ENCODE data around the gene MYO6.
"Not testable (repeated sequence)": the region's sequence is repeated elsewhere in the genome, so short reads cannot be mapped to it uniquely, and the experiment has no call there.

MYO6 gene

DNA sequence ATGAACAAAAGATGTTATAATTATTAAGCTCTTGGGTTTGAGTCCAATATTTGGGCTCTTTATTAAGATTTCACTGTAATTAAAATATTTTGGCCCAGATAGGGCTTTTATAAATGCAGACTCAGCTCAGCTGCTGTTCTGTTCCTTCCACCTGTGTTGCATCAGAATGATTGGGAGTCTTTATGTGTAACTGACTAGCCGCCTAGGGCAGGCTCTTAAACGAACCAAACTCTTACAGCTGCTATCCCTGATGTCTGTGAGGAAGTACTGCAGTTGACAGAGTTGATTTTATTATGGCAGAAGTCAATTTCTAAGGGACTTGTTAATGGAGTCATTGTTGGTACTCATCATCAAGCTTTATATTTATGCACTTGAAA, 144.7 kb downstream of the MYO6 start:
- DNase-seq: no peak

DNA sequence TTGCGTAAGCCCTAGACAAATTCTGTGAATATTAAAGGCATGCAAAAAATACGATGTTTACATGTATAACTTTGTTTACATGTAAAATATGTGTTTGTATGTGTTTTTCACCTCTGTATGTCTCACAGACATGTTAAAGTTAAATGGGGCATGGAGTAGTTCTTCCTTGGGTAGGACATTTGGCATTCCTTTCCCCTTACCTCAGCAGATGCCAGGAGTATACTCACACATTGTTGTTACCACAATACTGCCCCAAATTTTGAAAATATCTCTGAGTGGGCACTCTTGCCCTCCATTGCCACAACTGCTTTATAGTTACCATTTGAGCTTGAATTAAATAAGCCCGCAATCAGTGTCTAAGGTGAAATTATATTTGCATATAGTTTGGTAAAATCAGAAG, 147.5 kb downstream of the MYO6 start:
- DNase-seq: no peak

DNA sequence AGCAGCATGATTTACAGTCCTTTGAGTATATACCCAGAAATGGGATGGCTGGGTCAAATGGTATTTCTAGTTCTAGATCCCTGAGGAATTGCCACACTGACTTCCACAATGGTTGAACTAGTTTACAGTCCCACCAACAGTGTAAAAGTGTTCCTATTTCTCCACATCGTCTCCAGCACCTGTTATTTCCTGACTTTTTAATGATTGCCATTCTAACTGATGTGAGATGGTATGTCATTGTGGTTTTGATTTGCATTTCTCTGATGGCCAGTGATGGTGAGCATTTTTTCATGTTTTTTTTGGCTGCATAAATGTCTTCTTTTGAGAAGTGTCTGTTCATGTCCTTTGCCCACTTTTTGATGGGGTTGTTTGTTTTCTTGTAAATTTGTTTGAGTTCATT, 151.2 kb downstream of the MYO6 start:
- DNase-seq: not testable (repeated sequence)

DNA sequence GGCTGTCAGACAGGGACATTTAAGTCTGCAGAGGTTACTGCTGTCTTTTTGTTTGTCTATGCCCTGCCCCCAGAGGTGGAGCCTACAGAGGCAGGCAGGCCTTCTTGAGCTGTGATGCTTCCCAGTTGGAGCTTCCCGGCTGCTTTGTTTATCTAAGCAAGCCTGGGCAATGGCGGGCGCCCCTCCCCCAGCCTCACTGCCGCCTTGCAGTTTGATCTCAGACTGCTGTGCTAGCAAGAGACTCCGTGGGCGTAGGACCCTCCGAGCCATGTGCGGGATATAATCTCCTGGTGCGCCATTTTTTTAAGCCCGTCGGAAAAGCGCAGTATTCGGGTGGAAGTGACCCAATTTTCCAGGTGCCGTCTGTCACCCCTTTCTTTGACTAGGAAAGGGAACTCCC, 156.1 kb downstream of the MYO6 start:
- DNase-seq: not testable (repeated sequence)

DNA sequence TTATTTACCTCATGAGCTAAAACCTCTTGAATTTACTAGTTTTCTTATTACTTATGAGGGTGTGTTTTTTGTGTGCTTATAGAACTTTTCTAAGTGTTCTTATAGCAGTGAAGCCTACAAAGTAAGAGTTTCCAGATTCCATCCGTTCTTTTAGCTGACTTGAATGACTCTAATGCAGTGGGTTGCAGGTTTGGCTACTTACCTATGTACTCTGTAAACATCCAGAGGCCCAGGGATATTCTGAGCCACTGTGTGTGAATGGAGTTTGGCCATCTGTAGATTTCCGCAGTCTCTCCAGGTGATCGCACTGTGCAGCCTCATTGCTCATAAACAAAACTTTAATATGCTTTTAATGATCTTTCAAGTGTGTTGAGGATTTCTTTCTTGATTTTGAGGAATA, 157.8 kb downstream of the MYO6 start:
- no peak for DNase-seq

DNA sequence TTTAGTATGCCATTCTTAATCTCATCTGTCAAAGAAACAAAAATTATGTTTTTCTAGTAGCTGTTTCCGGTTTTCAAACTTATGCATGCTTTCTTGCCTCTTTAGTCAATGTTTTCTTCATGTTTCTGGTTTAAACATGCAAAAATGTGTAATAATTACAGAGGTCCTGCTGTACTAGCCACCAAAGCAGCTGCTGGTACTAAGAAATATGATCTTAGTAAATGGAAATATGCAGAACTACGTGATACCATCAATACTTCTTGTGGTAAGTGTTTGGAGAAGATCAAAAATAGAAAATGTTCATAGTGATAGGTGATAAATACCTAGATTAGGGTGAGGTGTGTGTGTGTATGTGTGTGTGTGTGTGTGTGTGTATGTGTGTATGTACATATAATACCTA, 158.4 kb downstream of the MYO6 start:
- DNase-seq: no peak

DNA sequence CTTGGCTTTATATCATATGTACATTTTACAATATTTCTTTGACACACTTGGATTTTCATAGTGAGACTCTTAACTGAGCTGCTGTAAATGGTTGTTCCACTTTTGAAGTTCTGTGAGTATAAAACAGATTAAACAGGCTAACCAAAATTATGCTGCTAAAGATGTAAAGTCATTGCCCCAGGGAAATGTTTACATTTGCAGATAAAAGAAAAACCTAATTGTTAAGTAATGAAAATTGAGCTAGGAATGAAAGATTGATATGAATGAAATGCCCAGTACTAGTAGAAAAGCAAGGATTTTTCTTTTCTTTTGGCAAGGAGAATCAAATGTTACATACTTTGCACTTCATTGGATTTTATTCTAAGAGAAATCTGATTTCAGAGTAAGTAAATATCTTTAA, 164.0 kb downstream of the MYO6 start:
- DNase-seq: no peak

DNA sequence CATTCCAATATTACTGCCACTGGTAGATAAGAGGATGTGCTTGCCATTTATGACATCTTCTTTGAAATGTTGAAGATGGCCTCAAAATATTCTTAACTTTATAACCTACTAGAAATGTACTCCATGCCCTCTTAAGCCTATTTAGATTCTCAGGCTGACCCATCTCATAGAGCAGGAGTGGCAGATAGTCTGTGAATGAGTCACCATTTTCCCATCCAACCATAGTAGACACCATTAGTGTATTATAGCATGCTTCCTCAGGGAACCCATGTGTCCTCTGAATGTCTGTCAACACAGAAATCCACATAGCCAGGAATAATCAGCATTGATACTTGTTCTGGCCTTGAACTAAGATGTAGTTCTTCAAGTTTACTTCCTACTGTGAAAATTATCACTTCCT, 173.2 kb downstream of the MYO6 start:
- no peak for DNase-seq

DNA sequence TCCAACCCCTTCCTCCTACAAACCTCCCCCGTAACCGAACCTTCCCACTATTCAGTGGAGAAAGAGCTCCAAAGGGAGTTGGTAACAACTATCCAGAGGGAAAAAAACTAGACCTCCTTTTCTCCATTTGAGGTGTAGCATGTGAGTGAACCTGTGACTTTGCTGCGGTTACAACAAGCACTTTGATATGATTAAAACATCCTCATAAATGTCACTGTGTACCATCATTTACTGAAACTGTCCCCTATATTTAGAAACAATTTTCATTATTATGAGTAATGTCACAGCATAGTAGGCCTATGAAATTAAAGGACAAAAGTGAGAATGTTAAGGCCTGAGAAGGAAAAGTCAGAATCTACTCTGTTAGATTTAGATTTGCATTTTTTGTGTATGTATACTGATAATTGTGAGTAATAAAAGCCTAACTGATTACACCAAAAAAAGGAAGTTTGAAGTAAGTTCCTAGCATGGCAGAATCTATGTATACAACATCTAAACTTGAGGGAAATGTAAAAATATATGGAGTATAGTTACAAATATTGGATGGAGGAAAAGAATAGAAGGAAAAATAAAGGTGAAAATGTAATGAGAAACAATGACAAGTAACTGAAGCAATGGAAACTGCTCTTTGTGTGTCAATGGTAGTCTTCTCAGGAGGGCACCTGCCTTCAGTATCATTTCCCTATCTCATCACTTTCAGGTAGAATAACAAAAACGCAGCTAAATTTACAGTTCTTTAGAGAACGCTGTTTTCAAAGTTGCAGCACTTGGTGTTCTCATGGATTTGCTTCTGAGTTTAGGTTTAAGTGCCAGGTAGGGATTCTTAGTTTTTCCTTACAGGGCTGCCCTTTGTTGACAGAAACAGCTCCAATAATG, 177.5 kb downstream of the MYO6 start:
- no peak for DNase-seq

DNA sequence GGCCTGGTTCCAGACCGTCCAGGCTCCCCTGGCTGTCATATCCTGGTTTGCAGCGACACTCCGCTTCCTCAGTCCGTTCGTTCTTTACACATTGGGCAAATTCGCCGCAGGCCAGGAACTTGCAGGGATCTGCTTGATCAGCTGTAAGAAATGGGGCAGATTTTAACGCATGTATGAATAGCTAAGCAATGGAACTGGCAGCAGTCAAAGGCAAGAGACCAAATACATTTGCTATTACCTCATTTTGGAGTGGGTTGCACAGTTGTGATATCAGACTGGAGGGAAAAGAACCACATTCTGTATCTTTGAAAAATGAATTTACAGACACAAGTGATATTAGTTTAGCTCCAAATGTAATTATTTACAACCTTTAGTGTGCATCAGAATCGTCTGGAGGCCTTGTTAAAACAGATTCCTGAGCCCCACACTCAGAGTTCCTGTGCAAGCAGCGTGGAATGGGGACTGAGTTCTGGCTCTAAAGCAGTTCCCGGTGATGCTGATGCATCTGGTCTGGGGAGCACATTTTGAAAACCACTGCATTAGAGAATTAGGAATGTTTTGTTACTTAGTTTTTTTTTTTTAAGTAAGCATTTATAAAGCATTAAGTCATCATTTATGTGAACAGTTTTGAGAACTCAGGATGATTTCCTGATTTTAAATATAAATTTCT, 182.1 kb downstream of the MYO6 start:
- DNase-seq: no peak

DNA sequence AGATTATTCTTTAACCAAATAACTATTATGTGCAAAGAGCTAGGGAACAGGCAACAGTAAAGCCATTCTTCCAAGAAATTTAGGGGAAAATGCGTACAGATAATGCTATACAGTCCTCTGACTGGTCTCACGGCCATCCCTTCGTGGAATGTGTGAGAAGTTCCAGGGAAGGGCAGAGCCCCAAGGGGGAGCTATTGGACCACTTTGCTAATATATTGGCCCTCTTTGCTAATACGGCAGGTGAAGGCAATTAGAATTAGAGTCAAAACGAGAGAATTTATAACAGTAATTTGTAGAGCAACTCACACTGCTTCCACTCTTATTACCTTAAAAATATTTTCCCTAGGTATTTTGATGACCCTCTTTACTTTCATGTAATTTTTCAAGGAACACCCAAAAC, 183.0 kb downstream of the MYO6 start:
- no peak for DNase-seq

DNA sequence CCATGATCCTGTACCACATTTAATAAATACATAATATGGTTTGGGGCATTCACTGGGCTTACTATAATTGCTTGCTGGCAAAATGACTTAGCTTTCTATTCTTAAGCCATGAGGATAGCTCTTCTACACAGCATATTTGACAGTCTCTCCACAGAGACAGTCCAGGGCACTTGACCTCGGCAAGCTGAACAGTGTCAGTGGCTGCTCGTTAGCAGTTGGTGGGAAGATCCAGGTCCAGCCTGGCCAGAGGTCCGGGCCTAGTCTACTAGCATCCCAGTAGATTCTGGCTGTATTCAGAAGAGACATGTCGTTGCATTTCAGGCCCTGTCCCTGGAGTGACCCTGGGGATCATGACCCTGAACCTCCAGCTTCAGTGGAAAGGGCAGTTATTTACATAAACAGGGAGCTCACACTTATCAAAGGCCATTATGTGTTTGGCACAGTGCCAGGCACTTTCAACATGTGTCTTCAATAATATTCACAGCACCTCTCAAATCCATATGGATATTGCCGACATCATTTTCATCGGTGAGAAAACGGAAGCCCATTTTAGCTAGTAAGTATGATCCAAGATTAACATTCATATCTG, 184.4 kb downstream of the MYO6 start:
- no peak for DNase-seq

DNA sequence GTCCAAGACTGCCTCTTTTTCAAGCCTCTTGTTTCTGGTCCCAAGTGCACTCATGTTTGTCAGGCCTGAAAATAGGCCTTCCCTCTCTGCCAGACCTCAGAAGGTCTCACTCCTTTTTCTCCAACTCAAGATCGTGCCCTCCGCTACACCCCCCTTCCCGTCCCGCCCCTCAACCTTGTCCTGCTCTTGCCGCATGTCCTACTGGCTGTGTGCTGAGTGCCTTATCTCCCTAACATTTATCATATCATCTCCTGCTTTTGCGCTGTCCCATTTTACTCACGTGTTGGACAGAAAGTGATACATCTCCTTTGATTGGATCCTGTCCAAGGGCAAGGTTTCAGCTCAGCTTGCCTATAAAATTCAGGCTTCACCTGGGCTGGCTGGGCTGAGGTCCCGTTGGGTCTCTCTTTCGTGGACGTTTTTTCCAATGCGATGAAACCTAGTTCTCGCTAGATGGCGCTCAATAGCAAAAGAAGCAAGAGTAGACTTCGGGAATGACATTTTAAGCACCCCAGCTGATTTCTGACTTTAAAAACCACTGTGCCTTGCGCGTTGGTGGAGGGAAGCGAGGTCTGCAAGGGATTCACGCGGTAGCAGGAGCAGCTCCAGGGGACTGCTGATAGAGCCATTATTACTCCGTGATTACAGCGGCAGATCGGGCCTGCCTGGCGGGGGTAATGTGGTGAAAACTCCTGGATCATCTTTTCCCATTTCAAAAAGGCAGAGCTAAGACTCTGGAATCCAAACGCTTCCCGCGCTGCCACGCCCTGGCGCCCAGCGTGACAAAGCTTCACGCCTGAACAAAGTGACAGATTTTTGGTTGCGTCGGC, 185.8 kb downstream of the MYO6 start:
- no peak for DNase-seq

DNA sequence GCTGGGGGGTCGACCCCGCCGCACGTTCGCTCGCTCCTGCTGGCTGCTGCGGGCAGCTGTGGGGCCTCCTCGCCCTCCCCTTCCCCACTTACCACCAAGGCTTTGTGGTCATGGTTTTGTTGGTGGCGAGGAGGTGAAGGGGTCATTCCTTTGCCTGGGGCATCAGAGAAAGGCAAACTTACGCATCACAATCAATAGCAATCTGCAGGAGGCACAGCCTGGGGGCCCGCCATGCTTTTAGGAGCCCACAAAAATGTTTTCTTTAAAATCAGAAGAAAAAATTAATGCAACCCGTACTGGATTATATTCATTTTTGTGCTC, 186.4 kb downstream of the MYO6 start:
- no peak for DNase-seq

DNA sequence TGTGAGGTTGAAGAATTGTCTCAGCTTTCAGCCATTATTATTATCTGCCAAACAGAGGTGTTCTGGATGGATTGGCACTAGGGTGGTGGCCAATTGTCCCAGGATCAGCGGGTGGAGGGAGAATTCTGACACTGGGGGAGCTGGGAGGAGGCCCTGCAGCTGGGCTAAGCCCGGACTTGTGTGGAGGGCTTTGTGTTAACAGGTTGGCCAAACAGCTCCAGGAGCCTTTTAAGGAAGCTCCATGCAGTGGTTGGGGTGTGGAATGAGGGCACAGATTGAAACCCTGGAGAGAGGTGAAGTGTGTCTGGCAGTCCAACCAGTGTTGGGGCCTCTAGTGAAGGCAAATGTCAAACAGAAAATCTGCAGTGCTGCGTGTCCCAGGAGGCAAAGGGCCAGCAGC, 187.6 kb downstream of the MYO6 start:
- no peak for DNase-seq

DNA sequence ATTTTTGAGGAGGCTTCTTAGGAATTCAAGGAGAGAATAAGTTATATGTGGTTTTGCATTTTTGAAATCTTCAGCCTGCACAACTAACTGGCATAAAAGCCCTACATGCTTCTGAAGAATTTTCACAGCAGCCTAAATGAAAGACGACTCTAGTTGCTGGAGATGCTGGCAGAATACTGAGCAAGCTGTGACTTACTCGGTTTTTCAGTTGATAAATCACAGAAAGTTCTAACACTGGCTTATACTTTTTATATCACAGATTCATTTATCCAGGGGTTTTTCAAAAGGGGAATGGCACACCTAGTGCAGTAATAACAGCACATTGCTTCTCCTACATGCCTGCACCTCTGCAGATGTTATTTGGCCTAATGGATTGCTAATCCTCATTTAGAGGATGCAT, 188.8 kb downstream of the MYO6 start:
- DNase-seq: no peak

DNA sequence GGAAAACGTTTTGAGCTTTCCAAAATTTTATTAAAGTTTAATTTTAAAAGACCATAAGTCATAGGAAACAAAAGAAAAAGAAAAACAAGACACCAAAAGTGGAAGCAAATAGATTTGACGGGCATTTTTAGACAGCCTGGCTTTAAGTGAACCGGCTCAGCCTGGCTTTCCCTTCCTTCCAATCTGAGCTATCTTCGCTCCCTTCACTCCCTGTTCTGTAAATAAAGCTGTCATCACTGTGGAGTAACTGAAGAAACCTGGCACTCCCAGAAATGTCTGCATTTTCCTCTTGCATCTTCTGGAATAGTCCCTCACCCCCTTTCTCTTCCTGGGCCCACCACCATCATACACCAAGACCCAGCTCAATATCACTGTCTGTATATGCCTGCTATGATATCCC, 191.5 kb downstream of the MYO6 start:
- no peak for DNase-seq

DNA sequence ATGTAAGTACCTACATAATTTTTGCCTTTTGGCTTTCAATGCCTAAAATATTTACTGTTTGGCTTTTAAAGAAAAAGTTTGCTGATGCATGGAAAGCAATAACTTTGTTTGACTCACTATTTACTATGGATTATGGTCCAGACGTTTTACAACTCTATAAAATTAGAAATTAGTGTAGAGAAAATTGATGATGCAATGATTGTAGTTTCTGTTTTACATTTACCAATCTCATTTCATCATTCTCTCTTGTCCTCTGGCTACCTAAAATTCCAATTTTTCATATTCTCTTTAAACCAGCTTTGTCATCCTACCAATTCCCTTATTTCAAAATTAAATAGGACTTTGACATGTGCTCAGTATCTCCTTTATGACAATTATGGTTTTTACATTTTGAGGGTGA, 192.5 kb downstream of the MYO6 start:
- DNase-seq: no peak

DNA sequence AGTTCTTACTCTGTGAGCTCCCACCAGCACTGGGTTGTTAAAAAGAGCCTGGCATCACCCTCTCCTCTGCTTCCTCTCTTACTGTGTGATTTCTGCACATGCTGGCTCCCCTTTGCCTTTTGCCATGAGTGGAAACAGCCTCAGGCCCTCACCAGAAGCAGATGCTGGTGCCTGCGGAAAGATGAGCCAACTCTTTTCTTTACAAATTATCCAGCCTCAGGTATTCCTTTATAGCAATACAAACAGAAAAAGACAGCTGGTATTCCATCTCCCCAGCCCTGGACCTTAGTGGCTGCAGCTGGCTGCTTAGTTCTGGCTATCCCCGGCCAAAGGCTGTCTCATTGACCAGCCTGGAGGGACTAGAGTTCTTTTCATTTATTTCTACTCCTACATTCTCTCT, 194.3 kb downstream of the MYO6 start:
- no peak for DNase-seq

DNA sequence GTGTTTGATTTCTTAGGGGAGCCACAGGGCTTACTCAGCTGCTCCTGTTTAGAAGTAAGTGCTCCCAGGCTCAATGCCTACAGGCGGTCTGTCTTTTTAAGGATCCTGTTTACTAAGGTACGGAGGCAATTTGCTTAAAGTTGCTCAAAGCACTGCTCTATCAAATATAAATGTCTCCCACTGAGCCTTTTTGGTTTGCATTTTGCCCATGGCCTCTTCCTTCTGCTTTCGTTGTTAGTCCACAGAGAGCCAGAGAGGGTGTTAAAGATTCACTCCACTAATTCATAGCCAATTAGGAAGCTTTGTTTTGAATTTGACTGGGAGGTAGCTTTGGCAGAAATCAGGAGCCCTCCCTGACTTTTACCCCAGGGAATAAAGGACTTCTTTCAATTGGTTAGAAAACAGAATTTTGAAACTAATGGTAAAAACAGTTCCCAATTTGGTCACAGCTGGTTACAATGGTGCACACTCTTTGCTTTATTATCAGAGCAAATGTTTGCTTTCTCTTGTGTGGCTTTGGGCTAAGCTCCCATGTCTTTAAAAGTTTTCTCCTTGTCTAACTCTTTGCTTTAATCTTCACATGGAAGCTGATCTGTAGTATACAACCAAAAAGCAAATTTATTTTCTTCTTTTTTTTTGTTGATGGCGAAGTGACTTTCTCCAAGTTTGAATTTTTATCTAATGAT, 197.2 kb downstream of the MYO6 start:
- no peak for DNase-seq

DNA sequence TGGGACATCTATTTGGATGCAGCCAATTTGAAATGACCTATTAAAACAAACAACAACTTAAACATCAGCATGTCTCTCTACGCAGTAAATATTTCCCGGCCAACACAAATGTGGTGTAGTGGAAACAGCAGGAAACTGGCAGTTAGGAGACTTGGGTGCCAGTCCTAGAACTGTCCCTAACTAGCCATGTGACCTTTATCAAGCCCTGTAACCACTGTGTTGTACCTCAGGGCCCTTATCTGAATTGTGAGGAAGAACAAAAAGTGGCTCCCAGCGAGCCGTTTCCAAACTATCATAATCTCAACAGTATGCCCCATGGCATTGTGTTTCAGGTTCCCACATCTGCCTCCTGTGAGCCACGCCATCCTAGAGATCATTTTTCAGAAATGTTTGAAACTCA, 198.9 kb downstream of the MYO6 start:
- no peak for DNase-seq

DNA sequence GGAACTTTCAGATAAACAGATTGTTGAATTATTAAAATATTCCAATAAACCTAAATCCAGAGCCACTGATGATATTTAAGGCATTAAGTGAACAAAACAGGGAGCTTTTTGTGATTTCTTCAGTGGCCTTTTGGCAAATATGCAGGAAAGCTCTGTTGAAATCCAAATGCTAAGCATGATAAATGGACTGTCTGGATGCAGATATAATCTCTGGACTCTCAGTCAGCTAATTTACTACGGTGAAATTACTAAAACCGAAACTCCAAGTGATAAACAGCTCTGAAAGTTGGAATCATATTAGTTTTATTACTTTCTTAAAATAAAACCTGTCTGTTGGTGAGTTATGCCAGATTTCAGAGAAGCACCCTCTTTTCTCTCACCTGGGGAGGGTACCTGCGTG, 203.1 kb downstream of the MYO6 start:
- DNase-seq: no peak

DNA sequence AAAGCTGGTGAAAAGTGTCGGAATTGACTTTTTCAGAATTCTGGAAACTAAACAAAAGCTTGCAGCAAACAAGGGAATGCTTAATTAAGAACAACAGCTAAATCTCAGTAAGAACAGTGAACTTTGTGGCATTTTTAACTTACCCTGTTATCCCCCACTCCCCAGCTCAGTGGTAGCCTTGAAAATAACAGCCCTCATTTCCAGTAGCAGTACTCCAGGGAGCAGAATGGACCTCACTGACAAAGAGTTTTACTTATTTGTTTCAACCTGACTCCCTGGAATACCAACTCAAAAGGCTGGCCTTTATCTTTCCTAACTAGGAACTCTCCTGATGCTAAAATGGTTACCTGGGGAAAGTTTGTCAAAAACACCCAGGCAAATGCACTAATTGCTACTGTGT, 214.5 kb downstream of the MYO6 start:
- no peak for DNase-seq
